ENCODE data around the gene TRPM6. TPM values are rescaled to one million over a fixed set of nuclear protein-coding genes. Genes with fewer than 3 reads are reported as not detected.

Gene TRPM6
- total RNA-seq, 1 donor from 2014 or later, result 3.5 TPM

GRCh38 chr9:74742792-74743730 is 144.7 kb downstream of the TRPM6 start:
- no peak for DNase-seq (ENCODE audit: low spot score)
- intact Hi-C loops (cut with DNase I), result no loop called here
- peak; percentile 84 for ATAC-seq

DNA sequence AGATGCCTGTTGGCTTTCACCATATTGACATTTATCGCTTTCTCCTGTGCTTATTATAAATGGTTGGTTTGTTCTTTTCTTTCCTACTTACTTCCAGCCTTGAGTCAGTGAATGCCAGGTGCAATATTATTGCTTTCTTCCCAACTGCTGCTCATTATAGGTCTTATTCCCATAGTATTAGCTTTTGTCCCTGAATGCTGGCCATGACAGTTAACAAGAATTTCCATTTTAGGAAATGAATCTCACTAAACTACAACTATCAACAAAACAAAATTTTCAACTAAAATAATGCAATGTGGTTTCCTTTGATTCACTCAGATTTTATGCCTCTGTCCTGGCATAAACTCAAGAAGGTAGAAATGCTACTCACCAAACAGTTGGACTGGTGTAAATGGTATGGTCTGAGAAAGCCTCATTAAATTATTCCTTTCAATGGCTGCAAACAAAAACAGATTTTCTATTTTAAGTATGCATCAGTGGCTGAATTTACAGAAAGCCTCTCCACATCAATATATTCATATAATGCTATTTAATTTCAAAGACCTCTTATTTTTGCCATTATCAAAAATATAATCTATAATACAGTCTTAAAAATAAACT is 145.4 kb downstream of the TRPM6 start:
- DNase-seq (ENCODE audit: low spot score), result no peak
- intact Hi-C loops (cut with DNase I), result no loop called here
- no peak for ATAC-seq

GRCh38 chr9:74736646-74737045 is 151.1 kb downstream of the TRPM6 start:
- DNase-seq (ENCODE audit: low spot score) (no peak), ATAC-seq (no peak)
- intact Hi-C loops (cut with DNase I), result no loop called here

DNA sequence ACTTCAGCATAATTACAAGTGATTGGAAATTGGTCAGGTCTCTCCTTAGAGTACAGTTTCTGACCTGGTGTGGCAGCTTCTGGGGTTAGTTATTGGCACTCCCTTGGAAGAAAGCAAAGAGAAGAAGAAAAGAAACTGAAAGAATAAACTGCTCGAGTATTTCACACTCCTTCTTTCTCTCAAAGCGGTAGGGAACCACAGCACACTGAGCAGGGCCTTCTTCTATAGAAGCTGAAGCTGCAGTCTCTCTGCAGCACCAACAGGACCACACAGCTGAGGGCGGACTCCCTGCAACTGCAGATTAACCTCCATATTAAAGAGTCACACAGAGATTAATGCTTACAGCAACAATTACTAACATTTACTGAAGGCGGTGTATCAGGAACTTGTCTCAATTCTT is 152.0 kb downstream of the TRPM6 start:
- no peak for ATAC-seq
- intact Hi-C loops (cut with DNase I), result no loop called here
- no peak for DNase-seq (ENCODE audit: low spot score)

DNA sequence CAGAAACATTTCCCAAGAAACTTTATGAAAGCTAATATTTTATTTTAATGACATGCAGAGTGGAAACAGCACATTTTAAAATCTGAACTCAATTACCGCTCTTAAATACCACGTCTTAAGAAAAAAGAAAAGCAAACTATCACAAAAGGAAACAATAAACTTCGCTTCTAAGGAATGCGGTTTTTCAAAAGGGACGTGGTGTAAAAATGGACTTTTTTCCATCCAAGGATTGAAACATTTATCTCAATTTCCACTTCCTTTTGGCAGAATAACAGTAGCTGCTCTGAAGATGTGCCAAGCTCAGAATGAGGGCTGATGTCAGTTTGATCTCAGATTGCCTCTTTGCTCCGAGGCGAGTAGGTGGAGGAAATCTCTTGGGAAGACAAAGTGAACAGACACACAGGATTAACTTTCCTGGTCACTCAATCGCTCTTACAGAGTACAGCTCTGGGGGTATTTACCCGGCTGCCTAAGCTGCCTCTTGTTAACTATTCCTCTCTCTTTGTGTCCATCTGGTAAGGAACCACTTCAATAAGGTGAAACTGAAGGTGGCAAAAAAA is 158.5 kb downstream of the TRPM6 start:
- ATAC-seq, result peak; percentile 46
- DNase-seq (ENCODE audit: low spot score), result no peak
- intact Hi-C loops (cut with DNase I), result no loop called here

DNA sequence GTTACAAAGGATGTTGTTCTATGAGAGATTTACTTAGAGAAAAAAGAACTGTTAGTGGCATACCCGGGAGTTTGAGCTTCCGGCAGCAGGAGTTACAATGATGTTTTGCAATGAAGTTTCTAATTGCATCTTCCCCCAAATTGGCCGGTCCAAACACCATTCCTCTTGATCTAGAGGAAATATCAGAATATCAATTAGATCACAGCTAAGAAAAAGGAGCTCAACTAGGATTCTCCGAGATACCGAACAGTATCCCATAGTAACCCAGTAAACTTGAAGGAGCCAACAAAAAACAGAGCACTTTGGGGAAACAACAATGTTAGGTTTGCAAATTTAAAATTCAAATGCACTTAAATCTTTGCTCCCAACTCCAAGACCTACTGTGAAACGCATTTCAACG is 159.5 kb downstream of the TRPM6 start:
- DNase-seq (ENCODE audit: low spot score) (no peak), ATAC-seq (no peak)
- intact Hi-C loops (cut with DNase I), result no loop called here

GRCh38 chr9:74726581-74726980 is 161.1 kb downstream of the TRPM6 start:
- ATAC-seq, result no peak
- no peak for DNase-seq (ENCODE audit: low spot score)
- intact Hi-C loops (cut with DNase I), result no loop called here

GRCh38 chr9:74724317-74724716 is 163.4 kb downstream of the TRPM6 start:
- intact Hi-C loops (cut with DNase I), result no loop called here
- ATAC-seq (no peak), DNase-seq (ENCODE audit: low spot score) (no peak)

- DNase-seq (ENCODE audit: low spot score) (no peak), ATAC-seq (no peak)
- intact Hi-C loops (cut with DNase I), result no loop called here
Observed at GRCh38 chr9:74721696-74722660, 165.7 kb downstream of the TRPM6 start.

GRCh38 chr9:74719306-74719705 is 168.4 kb downstream of the TRPM6 start:
- intact Hi-C loops (cut with DNase I), result no loop called here
- ATAC-seq (no peak), DNase-seq (ENCODE audit: low spot score) (no peak)

GRCh38 chr9:74718709-74719108 is 169.0 kb downstream of the TRPM6 start:
- ATAC-seq (no peak), DNase-seq (ENCODE audit: low spot score) (no peak)
- intact Hi-C loops (cut with DNase I), result no loop called here

DNA sequence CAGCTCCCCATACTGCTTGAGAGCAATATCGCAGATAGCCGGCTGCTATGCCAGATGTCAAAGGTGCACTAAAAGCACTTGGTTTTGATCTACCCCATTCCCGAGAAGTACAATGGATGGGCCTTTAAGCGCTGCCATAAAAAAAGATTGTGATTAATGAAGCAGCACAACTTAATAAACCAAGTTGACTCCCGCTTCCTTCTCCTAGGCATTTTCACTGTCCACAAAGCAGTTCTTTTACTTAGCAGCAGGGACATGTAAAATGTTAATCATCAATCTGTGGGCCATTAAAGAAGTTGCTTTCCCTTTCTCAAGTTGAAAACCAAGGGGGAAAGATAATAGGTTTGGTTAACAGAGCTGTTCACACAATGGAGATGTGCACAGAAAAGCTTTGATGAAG is 176.4 kb downstream of the TRPM6 start:
- intact Hi-C loops (cut with DNase I), result no loop called here
- DNase-seq (ENCODE audit: low spot score) (no peak), ATAC-seq (no peak)

DNA sequence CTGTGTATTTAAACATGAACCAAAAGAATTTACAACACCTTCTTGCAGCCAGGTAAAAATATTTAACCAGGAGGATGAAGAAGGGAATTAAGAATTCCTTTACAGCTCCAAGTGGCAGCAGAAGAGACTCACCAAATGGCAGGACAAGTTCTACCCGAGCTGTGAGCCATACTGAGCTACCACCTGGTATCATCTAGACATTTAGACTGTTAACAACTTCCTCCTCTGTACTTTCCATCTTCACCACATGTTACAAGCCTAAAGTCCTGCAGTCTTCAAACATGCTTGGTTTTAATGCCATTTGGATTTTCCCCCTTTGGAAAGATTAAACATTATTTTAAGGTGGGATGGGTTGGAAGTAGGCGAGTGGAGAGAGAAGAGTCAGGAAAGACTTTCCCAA is 190.2 kb downstream of the TRPM6 start:
- intact Hi-C loops (cut with DNase I), result no loop called here
- DNase-seq (ENCODE audit: low spot score), result no peak
- no peak for ATAC-seq

- intact Hi-C loops (cut with DNase I), result no loop called here
- DNase-seq (ENCODE audit: low spot score) (no peak), ATAC-seq (no peak)
Observed at GRCh38 chr9:74696520-74696919, 191.2 kb downstream of the TRPM6 start.

DNA sequence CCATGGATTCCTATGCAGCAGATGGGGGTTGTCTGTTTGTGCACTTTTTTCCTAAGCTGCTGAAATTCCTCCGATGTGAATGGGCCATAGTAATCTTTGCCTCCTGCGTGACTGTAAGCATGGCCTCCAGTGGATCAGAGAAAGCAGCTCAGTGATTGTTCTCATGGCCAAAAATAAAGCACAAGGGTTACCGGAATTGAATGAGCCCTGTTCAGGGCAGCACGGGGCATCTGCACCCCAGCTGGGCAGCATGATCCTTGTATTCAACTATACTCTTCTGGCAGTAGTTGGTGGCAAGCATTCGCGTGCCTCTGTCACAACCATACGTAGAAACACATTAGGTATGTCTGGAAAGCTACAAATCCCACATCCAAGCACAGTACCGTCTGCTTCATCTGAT is 196.7 kb downstream of the TRPM6 start:
- ATAC-seq (no peak), DNase-seq (ENCODE audit: low spot score) (no peak)
- intact Hi-C loops (cut with DNase I), result no loop called here

- DNase-seq (ENCODE audit: low spot score), result no peak
- no peak for ATAC-seq
- intact Hi-C loops (cut with DNase I), result no loop called here
Observed at GRCh38 chr9:74683322-74683721, 204.4 kb downstream of the TRPM6 start.

DNA sequence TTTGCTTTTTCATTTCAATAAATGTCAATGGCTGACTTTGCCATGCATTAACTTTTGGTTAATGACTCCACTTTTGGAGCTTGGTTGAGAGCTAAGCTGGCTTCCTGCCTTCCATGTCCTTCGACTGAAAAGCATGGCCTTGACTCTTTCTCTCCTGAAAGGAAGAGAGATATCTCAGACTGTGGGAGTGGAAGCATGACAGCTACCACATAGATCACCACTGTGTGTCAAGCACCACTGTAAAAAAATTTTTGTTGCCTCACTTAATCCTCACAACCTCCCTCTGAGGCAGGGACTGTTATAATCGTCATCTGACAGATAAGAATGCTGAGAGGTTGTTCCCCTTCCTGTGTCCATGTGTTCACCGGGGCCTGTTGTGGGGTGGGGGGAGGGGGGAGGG is 205.8 kb downstream of the TRPM6 start:
- ATAC-seq, result no peak

GRCh38 chr9:74674077-74674476 is 213.6 kb downstream of the TRPM6 start:
- ATAC-seq, result no peak

More for the DNA sequence above, 205.8 kb downstream of the TRPM6 start:
- DNase-seq (ENCODE audit: low spot score), result no peak
- intact Hi-C loops (cut with DNase I), result no loop called here

More at GRCh38 chr9:74674077-74674476, 213.6 kb downstream of the TRPM6 start:
- DNase-seq (ENCODE audit: low spot score), result no peak
- intact Hi-C loops (cut with DNase I), result no loop called here

Measured in sciatic nerve (tissue), 2 donors.